ENCODE data around the gene MXD3.

MXD3 gene

GRCh38 chr5:177336112-177336511 is 24.4 kb upstream of the MXD3 start:
- peaks cover 11 to 87% of the 10 kb centered on the region in 2 experiments; a peak in 2 of 3 replicates for H3K36me3 ChIP-seq (ENCODE audit: control insufficient read depth in 2 of 2, insufficient read depth in 1 of 2, low read length in 2 of 2)
- H3K9me3 ChIP-seq (ENCODE audit: control insufficient read depth, insufficient read depth, low read depth, low read length), result no peaks in the 10 kb centered on the region
- POLR2A ChIA-PET, result interaction anchor here (0.5 to 1.8 kb wide), 4 partner anchors 15 to 118 kb away, joined by 3 to 8 read pairs (median 4); partner anchors contain the start of gene LMAN2
- TF ChIP-seq GLIS1 (tag by site-specific recombination; IDR thresholded peaks at IDR 0.05) (peak; percentile 82), ZNF2 (tag by site-specific recombination; IDR thresholded peaks at IDR 0.05) (peak; percentile 66; the same call in 1 of the 2 replicates), ZNF530 (tag by site-specific recombination; IDR thresholded peaks at IDR 0.05; ENCODE audit: low read depth) (no peak), ZNF302 (tag by site-specific recombination; IDR thresholded peaks at IDR 0.05; ENCODE audit: low read depth) (no peak), ZNF433 (tag by site-specific recombination; IDR thresholded peaks at IDR 0.05; ENCODE audit: low read depth) (no peak), CTCF (tag by site-specific recombination; IDR thresholded peaks at IDR 0.05) (peak; percentile 90), ZIC2 (tag by site-specific recombination; IDR thresholded peaks at IDR 0.05) (peak; percentile 74)
- H3K4me3 ChIP-seq (ENCODE audit: low read depth, low read length), result no peak overlapping the region
- H3K4me1 ChIP-seq (ENCODE audit: control insufficient read depth, insufficient read depth, low read length), result no peaks in the 10 kb centered on the region
- H3K27ac ChIP-seq (ENCODE audit: extremely low read depth, low read depth, low read length), result no peak overlapping the region
- CTCF ChIA-PET, result interaction anchor here (0.7 to 1.6 kb wide), 11 partner anchors 9 to 913 kb away, joined by 3 to 6 read pairs (median 5); no protein-coding TSS in a partner anchor

GRCh38 chr5:177335701-177336065 is 24.0 kb upstream of the MXD3 start:
- TF ChIP-seq ZNF600 (tag by site-specific recombination; IDR thresholded peaks at IDR 0.05), result no peak
- TF ChIP-seq ZNF692 (tag by site-specific recombination; IDR thresholded peaks at IDR 0.05), result no peak
- no peak for TF ChIP-seq IKZF3 (tag by site-specific recombination; IDR thresholded peaks at IDR 0.05)
- Histone ChIP-seq H3K27ac (ENCODE audit: extremely low read depth, low read depth, low read length) (no peak overlapping the region), H3K4me3 (ENCODE audit: low read depth, low read length) (no peak overlapping the region), H3K4me1 (ENCODE audit: control insufficient read depth, insufficient read depth, low read length) (no peaks in the 10 kb centered on the region), H3K36me3 (ENCODE audit: control insufficient read depth in 2 of 2, insufficient read depth in 1 of 2, low read length in 2 of 2) (peaks cover 11 to 91% of the 10 kb centered on the region in 2 experiments; a peak in 2 of 3 replicates), H3K9me3 (ENCODE audit: control insufficient read depth, insufficient read depth, low read depth, low read length) (no peaks in the 10 kb centered on the region)
- ChIA-PET CTCF (interaction anchor here (0.7 to 1.6 kb wide), 9 partner anchors 12 to 913 kb away, joined by 3 to 6 read pairs (median 5); no protein-coding TSS in a partner anchor), POLR2A (interaction anchor here (1.6 to 1.8 kb wide), 2 partner anchors 16 to 119 kb away, joined by 3 to 8 read pairs; partner anchors contain the start of gene LMAN2)

GRCh38 chr5:177334781-177335700 is 23.3 kb upstream of the MXD3 start:
- H3K27ac ChIP-seq (ENCODE audit: extremely low read depth, low read depth, low read length), result no peak overlapping the region
- no peaks in the 10 kb centered on the region for H3K9me3 ChIP-seq (ENCODE audit: control insufficient read depth, insufficient read depth, low read depth, low read length)
- ChIA-PET CTCF (interaction anchor here (1.0 to 1.6 kb wide), 8 partner anchors 11 to 220 kb away, joined by 3 to 8 read pairs (median 5); no protein-coding TSS in a partner anchor), POLR2A (interaction anchor here (0.9 to 1.8 kb wide), 3 partner anchors 12 to 119 kb away, joined by 3 to 8 read pairs (median 3); partner anchors contain the start of gene LMAN2)
- no peaks in the 10 kb centered on the region for H3K4me1 ChIP-seq (ENCODE audit: control insufficient read depth, insufficient read depth, low read length)
- peaks cover 11 to 98% of the 10 kb centered on the region in 2 experiments; a peak in 2 of 3 replicates for H3K36me3 ChIP-seq (ENCODE audit: control insufficient read depth in 2 of 2, insufficient read depth in 1 of 2, low read length in 2 of 2)
- no peak overlapping the region for H3K4me3 ChIP-seq (ENCODE audit: low read depth, low read length)
- TF ChIP-seq ZSCAN18 (tag by site-specific recombination; IDR thresholded peaks at IDR 0.05), result no peak
- no peak for TF ChIP-seq ZNF623 (tag by site-specific recombination; IDR thresholded peaks at IDR 0.05)
- no peak for TF ChIP-seq ZNF548 (tag by site-specific recombination; IDR thresholded peaks at IDR 0.05)
- TF ChIP-seq INSM2 (tag by site-specific recombination; IDR thresholded peaks at IDR 0.05), result no peak
- no peak for TF ChIP-seq ZNF664 (tag by site-specific recombination; IDR thresholded peaks at IDR 0.05)
- TF ChIP-seq PRDM2 (tag by site-specific recombination; IDR thresholded peaks at IDR 0.05; ENCODE audit: borderline replicate concordance), result no peak
